CD8-positive, alpha-beta memory T cell (primary cell): ENCODE data around the gene MELK. TPM values are rescaled to one million over a fixed set of nuclear protein-coding genes. Genes with fewer than 3 reads are reported as not detected.
A peak's percentile ranks its signal among the peaks of the same experiment; 100 is the strongest.
"Not testable (repeated sequence)": the region's sequence is repeated elsewhere in the genome, so short reads cannot be mapped to it uniquely, and the experiment has no call there.

ENCODE experiments used
- CTCF ChIA-PET: fragments of 350-600 bp; sonication (Branson Sonifier 250); formaldehyde crosslinking; loops from one replicate; lab custom pipeline; 2021; ENCODE audit warnings: antibody characterized with exemption; lab: Charles Lee
- POLR2A ChIA-PET: fragments of 350-600 bp; sonication (Branson Sonifier 250); formaldehyde crosslinking; loops from one replicate; lab custom pipeline; 2021; ENCODE audit warnings: antibody characterized with exemption; lab: Charles Lee
- DNase-seq, 5 donors: peaks; one replicate each; pipeline versions ENCODE4 v3.0.0 to v3.0.0-alpha.2; 2020 to 2022; ENCODE audit warnings: mixed read lengths in 1 of 5
- H3K27ac ChIP-seq: one replicate; pipeline ENCODE4 v1.7.0; 2013; ENCODE audit warnings: low read depth, mild to moderate bottlenecking, low read length, moderate library complexity
- H3K27me3 ChIP-seq: 2 replicates; pipeline ENCODE4 v1.7.0; 2013; ENCODE audit warnings: low read length, mild to moderate bottlenecking; ENCODE audit not compliant: insufficient read depth, poor library complexity, severe bottlenecking
- H3K36me3 ChIP-seq: 2 replicates; pipeline ENCODE4 v1.7.0; 2013; ENCODE audit warnings: mild to moderate bottlenecking, low read length, moderate library complexity; ENCODE audit not compliant: insufficient read depth
- H3K4me1 ChIP-seq: 2 replicates; pipeline ENCODE4 v1.7.0; 2013; ENCODE audit warnings: mild to moderate bottlenecking, low read length, moderate library complexity; ENCODE audit not compliant: insufficient read depth
- H3K4me3 ChIP-seq: 2 replicates; pipeline ENCODE4 v1.7.0; 2013; ENCODE audit warnings: mild to moderate bottlenecking, low read length
- H3K9me3 ChIP-seq: 2 replicates; pipeline ENCODE4 v1.7.0; 2013; ENCODE audit warnings: mild to moderate bottlenecking, low read length
- H3K27ac Mint-ChIP-seq, 8 donors: one replicate each; pipeline ENCODE4 v1.8.0; 2020 to 2021; ENCODE audit warnings: mixed read lengths in 8 of 8, mild to moderate bottlenecking in 6 of 8, inconsistent platforms in 3 of 8, moderate library complexity in 3 of 8
- H3K27me3 Mint-ChIP-seq, 2 donors: one replicate each; pipeline ENCODE4 v1.8.0; 2020 to 2021; ENCODE audit warnings: mixed read lengths in 2 of 2, mild to moderate bottlenecking in 1 of 2, moderate library complexity in 1 of 2
- H3K36me3 Mint-ChIP-seq, 3 donors: one replicate each; pipeline ENCODE4 v1.8.0; 2020 to 2021; ENCODE audit warnings: mixed read lengths in 3 of 3, inconsistent platforms in 1 of 3, mild to moderate bottlenecking in 1 of 3
- H3K4me1 Mint-ChIP-seq, 3 donors: one replicate each; pipeline ENCODE4 v1.8.0; 2020 to 2021; ENCODE audit warnings: mixed read lengths in 3 of 3, inconsistent platforms in 1 of 3, mild to moderate bottlenecking in 1 of 3
- H3K4me3 Mint-ChIP-seq, 7 donors: one replicate each; pipeline ENCODE4 v1.8.0; 2020 to 2021; ENCODE audit warnings: mixed read lengths in 7 of 7, mild to moderate bottlenecking in 6 of 7, moderate library complexity in 4 of 7, inconsistent platforms in 2 of 7
- H3K9me3 Mint-ChIP-seq, 5 donors: one replicate each; pipeline ENCODE4 v1.8.0; 2020 to 2022; ENCODE audit warnings: mixed read lengths in 5 of 5, mild to moderate bottlenecking in 3 of 5, moderate library complexity in 2 of 5, inconsistent platforms in 1 of 5
- polyA plus RNA-seq: library from polyadenylated mRNA; unstranded; fragments of 300-500 nt; fragmentation: Illumina TruSeq; gene quantifications from one replicate; pipeline ENCODE4 v1.2.3, GENCODE V29; 2021
- total RNA-seq, 2 experiments: library from RNA; stranded (reverse); gene quantifications; one replicate each; pipeline ENCODE4 v1.2.3, GENCODE V29; 2021

The MELK gene
- total RNA-seq (10 to 100 TPM; 51.0 to 51.6 TPM), polyA plus RNA-seq (not detected)

- POLR2A ChIA-PET: no interaction called here
- H3K9me3 Mint-ChIP-seq: no peaks in the 10 kb centered on the region
Observed at GRCh38 chr9:36572515-36573418, at the start of gene MELK. MELK (plus strand) TSS chr9:36572895; CDS start chr9:36581682, 8,787 bp downstream.

GRCh38 chr9:36530224-36530623, 42.5 kb upstream of the MELK start:
- no peaks in the 10 kb centered on the region for H3K4me1 Mint-ChIP-seq
- peaks cover 0 to 2% (median 0%) of the 10 kb centered on the region in 5 donors for H3K9me3 Mint-ChIP-seq
- ChIA-PET POLR2A (no interaction called here), CTCF (no interaction called here)
- Histone ChIP-seq H3K4me3 (no peak overlapping the region), H3K9me3 (no peaks in the 10 kb centered on the region), H3K27me3 (no peaks in the 10 kb centered on the region), H3K27ac (no peak overlapping the region), H3K4me1 (no peaks in the 10 kb centered on the region), H3K36me3 (no peaks in the 10 kb centered on the region)
- peaks cover 0 to 5% of the 10 kb centered on the region in 2 donors for H3K27me3 Mint-ChIP-seq
- H3K4me3 Mint-ChIP-seq: no peak overlapping the region
- no peak for DNase-seq
- H3K36me3 Mint-ChIP-seq: no peaks in the 10 kb centered on the region
- H3K27ac Mint-ChIP-seq: no peak overlapping the region

More at GRCh38 chr9:36572515-36573418, at the start of gene MELK:
- CTCF ChIA-PET: interaction anchor here (0.8 kb wide), 1 partner anchor 166 kb away, joined by 3 read pairs; no protein-coding TSS in a partner anchor
- H3K27me3 ChIP-seq: no peaks in the 10 kb centered on the region
- peak within 1 kb of the TSS; percentile 71 for H3K27ac ChIP-seq
- Mint-ChIP-seq H3K27ac (peak within 1 kb of the TSS; percentile 66 to 87 (median 76)), H3K27me3 (peaks cover 3 to 4% of the 10 kb centered on the region in 2 donors), H3K36me3 (peaks cover 0 to 5% (median 0%) of the 10 kb centered on the region in 3 donors), H3K4me1 (peaks cover 25 to 34% (median 32%) of the 10 kb centered on the region in 3 donors), H3K4me3 (peak within 1 kb of the TSS; percentile 83 to 99 (median 91))
- H3K4me3 ChIP-seq: peak within 1 kb of the TSS; percentile 94
- peaks cover 11% of the 10 kb centered on the region for H3K4me1 ChIP-seq
- DNase-seq: peak; percentile 79 to 87 (median 80)
- no peaks in the 10 kb centered on the region for H3K36me3 ChIP-seq
- no peaks in the 10 kb centered on the region for H3K9me3 ChIP-seq

DNA sequence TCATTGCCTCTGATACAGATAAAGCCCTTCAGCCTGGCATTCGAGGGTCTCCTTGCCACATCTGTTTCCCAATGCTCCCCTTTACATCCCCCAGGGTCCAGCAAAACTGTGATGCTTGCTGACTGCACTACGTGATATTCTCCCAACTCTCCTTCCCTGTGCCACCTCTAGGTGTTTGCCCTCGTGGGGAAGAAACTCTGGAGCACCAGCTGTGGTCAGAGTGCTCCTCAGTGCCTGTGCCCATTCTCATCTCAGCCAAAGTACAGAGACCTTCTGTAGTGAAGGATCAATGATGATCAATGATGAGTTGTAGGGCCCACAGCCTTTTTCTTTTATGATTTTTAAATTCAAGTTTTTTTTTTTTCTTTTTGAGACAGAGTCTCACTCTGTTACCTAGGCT, 40.3 kb upstream of the MELK start:
- ChIA-PET POLR2A (interaction anchor here (0.6 kb wide), 1 partner anchor 124 kb away, joined by 4 read pairs; no protein-coding TSS in a partner anchor), CTCF (no interaction called here)
- no peaks in the 10 kb centered on the region for H3K36me3 ChIP-seq
- H3K4me1 Mint-ChIP-seq: no peaks in the 10 kb centered on the region
- peaks cover 0 to 2% of the 10 kb centered on the region in 2 donors for H3K27me3 Mint-ChIP-seq
- peak overlapping the region in 1 of 8 donors; percentile 51 for H3K27ac Mint-ChIP-seq
- H3K4me3 Mint-ChIP-seq: no peak overlapping the region
- H3K36me3 Mint-ChIP-seq: no peaks in the 10 kb centered on the region
- no peak for DNase-seq
- H3K9me3 Mint-ChIP-seq: peaks cover 0 to 2% (median 0%) of the 10 kb centered on the region in 5 donors
- H3K4me1 ChIP-seq: no peaks in the 10 kb centered on the region
- no peak overlapping the region for H3K27ac ChIP-seq
- H3K4me3 ChIP-seq: no peak overlapping the region
- no peaks in the 10 kb centered on the region for H3K27me3 ChIP-seq
- H3K9me3 ChIP-seq: no peaks in the 10 kb centered on the region

DNA sequence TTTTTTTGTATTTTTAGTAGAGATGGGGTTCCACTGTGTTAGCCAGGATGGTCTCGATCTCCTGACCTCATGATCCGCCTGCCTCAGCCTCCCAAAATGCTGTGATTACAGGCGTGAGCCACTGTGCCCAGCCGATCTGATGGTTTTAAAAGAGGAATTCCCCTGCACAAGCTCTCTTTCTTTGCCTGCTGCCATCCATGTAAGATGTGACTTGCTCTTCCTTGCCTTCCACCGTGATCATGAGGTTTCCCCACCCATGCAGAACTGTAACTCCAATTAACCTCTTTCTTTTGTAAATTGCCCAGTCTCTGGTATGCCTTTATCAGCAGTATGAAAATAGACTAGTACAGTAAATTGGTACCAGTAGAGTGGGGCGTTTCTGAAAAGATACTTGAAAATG, 39.0 kb upstream of the MELK start:
- H3K9me3 ChIP-seq, H3K36me3 Mint-ChIP-seq, H3K27ac ChIP-seq, H3K27ac Mint-ChIP-seq, H3K9me3 Mint-ChIP-seq, H3K36me3 ChIP-seq, CTCF ChIA-PET, H3K27me3 Mint-ChIP-seq, POLR2A ChIA-PET, H3K4me3 ChIP-seq, H3K4me3 Mint-ChIP-seq, DNase-seq, H3K27me3 ChIP-seq, H3K4me1 ChIP-seq, H3K4me1 Mint-ChIP-seq: not testable (repeated sequence)

GRCh38 chr9:36535107-36535506, 37.6 kb upstream of the MELK start:
- Histone ChIP-seq H3K9me3 (no peaks in the 10 kb centered on the region), H3K27me3 (no peaks in the 10 kb centered on the region), H3K4me3 (no peak overlapping the region), H3K36me3 (no peaks in the 10 kb centered on the region), H3K4me1 (no peaks in the 10 kb centered on the region), H3K27ac (no peak overlapping the region)
- no peaks in the 10 kb centered on the region for H3K27me3 Mint-ChIP-seq
- peak overlapping the region in 1 of 8 donors; percentile 43 for H3K27ac Mint-ChIP-seq
- ChIA-PET CTCF (interaction anchor here (1.3 kb wide), 1 partner anchor 128 kb away, joined by 3 read pairs; no protein-coding TSS in a partner anchor), POLR2A (no interaction called here)
- H3K9me3 Mint-ChIP-seq: peaks cover 0 to 2% (median 0%) of the 10 kb centered on the region in 5 donors
- H3K4me3 Mint-ChIP-seq: no peak overlapping the region
- H3K36me3 Mint-ChIP-seq: no peaks in the 10 kb centered on the region
- H3K4me1 Mint-ChIP-seq: no peaks in the 10 kb centered on the region
- DNase-seq: no peak

GRCh38 chr9:36537861-36538260, 34.8 kb upstream of the MELK start:
- CTCF ChIA-PET: no interaction called here
- no peak for DNase-seq
- H3K27ac Mint-ChIP-seq: no peak overlapping the region
- Histone ChIP-seq H3K36me3 (no peaks in the 10 kb centered on the region), H3K27me3 (no peaks in the 10 kb centered on the region), H3K4me1 (no peaks in the 10 kb centered on the region), H3K9me3 (no peaks in the 10 kb centered on the region), H3K4me3 (no peak overlapping the region), H3K27ac (no peak overlapping the region)
- H3K9me3 Mint-ChIP-seq: peaks cover 0 to 2% (median 0%) of the 10 kb centered on the region in 5 donors
- POLR2A ChIA-PET: no interaction called here
- H3K36me3 Mint-ChIP-seq: no peaks in the 10 kb centered on the region
- H3K27me3 Mint-ChIP-seq: peaks cover 0 to 3% of the 10 kb centered on the region in 2 donors
- H3K4me3 Mint-ChIP-seq: no peak overlapping the region
- H3K4me1 Mint-ChIP-seq: no peaks in the 10 kb centered on the region

GRCh38 chr9:36542355-36542754, 30.3 kb upstream of the MELK start:
- Histone ChIP-seq H3K27ac (no peak overlapping the region), H3K36me3 (no peaks in the 10 kb centered on the region), H3K4me1 (no peaks in the 10 kb centered on the region), H3K4me3 (no peak overlapping the region), H3K27me3 (no peaks in the 10 kb centered on the region), H3K9me3 (no peaks in the 10 kb centered on the region)
- POLR2A ChIA-PET: no interaction called here
- Mint-ChIP-seq H3K4me1 (no peaks in the 10 kb centered on the region), H3K36me3 (no peaks in the 10 kb centered on the region), H3K4me3 (no peak overlapping the region), H3K9me3 (no peaks in the 10 kb centered on the region), H3K27ac (peak overlapping the region in 1 of 8 donors; percentile 5), H3K27me3 (peaks cover 0 to 7% of the 10 kb centered on the region in 2 donors)
- no peak for DNase-seq
- CTCF ChIA-PET: interaction anchor here (1.2 to 1.4 kb wide), 2 partner anchors 13 to 135 kb away, joined by 3 to 4 read pairs; no protein-coding TSS in a partner anchor

- H3K36me3 Mint-ChIP-seq: no peaks in the 10 kb centered on the region
- no peak overlapping the region for H3K27ac Mint-ChIP-seq
- H3K4me3 Mint-ChIP-seq: no peak overlapping the region
- POLR2A ChIA-PET: no interaction called here
- CTCF ChIA-PET: interaction anchor here (1.4 kb wide), 1 partner anchor 12 kb away, joined by 4 read pairs; no protein-coding TSS in a partner anchor
- DNase-seq: no peak
- Histone ChIP-seq H3K4me3 (no peak overlapping the region), H3K4me1 (no peaks in the 10 kb centered on the region), H3K9me3 (no peaks in the 10 kb centered on the region), H3K36me3 (no peaks in the 10 kb centered on the region), H3K27ac (no peak overlapping the region), H3K27me3 (no peaks in the 10 kb centered on the region)
- H3K4me1 Mint-ChIP-seq: no peaks in the 10 kb centered on the region
- peaks cover 7 to 9% of the 10 kb centered on the region in 2 donors for H3K27me3 Mint-ChIP-seq
- no peaks in the 10 kb centered on the region for H3K9me3 Mint-ChIP-seq
Observed at GRCh38 chr9:36543916-36544315, 28.8 kb upstream of the MELK start.
